Activated T-helper 2 cell treated with anti-CD3 and anti-CD28 coated beads, Interferon-gamma antibody, Interleukin-2, Interleukin-4, amounts not matched to agents 10 μg/mL and 5 μg/mL and 100 μg/mL, durations not matched to agents 14 hours and 24 hours and 36 hours (primary cell): ENCODE measurements around the gene MRFAP1L1. TPM values are rescaled to one million over a fixed set of nuclear protein-coding genes. Genes with fewer than 3 reads are reported as not detected.
A peak's percentile ranks its signal among the peaks of the same experiment; 100 is the strongest.
"Not testable (repeated sequence)": the region's sequence is repeated elsewhere in the genome, so short reads cannot be mapped to it uniquely, and the experiment has no call there.

Source experiments
- DNase-seq: peaks from one replicate; pipeline ENCODE4 v3.0.0; 2021; ENCODE audit warnings: low spot score
- H3K27ac Mint-ChIP-seq: one replicate; pipeline ENCODE4 v1.8.0; 2021; ENCODE audit warnings: mixed read lengths
- H3K27me3 Mint-ChIP-seq: one replicate; pipeline ENCODE4 v1.8.0; 2021; ENCODE audit warnings: low read depth, mixed read lengths
- H3K36me3 Mint-ChIP-seq: one replicate; pipeline ENCODE4 v1.8.0; 2021; ENCODE audit warnings: low read depth, mixed read lengths
- H3K4me1 Mint-ChIP-seq: one replicate; pipeline ENCODE4 v1.8.0; 2021; ENCODE audit warnings: low read depth, mixed read lengths
- H3K4me3 Mint-ChIP-seq: one replicate; pipeline ENCODE4 v1.8.0; 2021; ENCODE audit warnings: low read depth, mild to moderate bottlenecking, moderate library complexity, mixed read lengths
- H3K9me3 Mint-ChIP-seq: one replicate; pipeline ENCODE4 v1.8.0; 2021; ENCODE audit warnings: mixed read lengths
- intact Hi-C: fragments of 100-400 bp; cut with micrococcal nuclease; formaldehyde crosslinking; loops from one replicate; pipeline ENCODE4 v1.15.1; 2023
- total RNA-seq: library from RNA; stranded (reverse); gene quantifications from 2 replicates; pipeline ENCODE4 v1.2.3, GENCODE V29; 2022

Gene MRFAP1L1
- total RNA-seq, 1 donor from 2014 or later = 49.6 TPM

- H3K27me3 Mint-ChIP-seq, DNase-seq, H3K27ac Mint-ChIP-seq, H3K9me3 Mint-ChIP-seq: not testable (repeated sequence)
- peaks cover 35% of the 10 kb centered on the region for H3K4me1 Mint-ChIP-seq
- intact Hi-C loops = loop anchor here (10.0 kb wide), 1 partner anchor 98 kb away; the partner anchor contains the start of gene MAN2B2
- peak overlapping the region; percentile 92 for H3K4me3 Mint-ChIP-seq
- H3K36me3 Mint-ChIP-seq = peaks cover 35% of the 10 kb centered on the region
Measured at GRCh38 chr4:6672541-6673190, 37.0 kb downstream of the MRFAP1L1 start.

- intact Hi-C loops = loop anchor here (10.0 kb wide), 1 partner anchor 97 kb away; the partner anchor contains the start of gene MAN2B2
- peaks cover 30% of the 10 kb centered on the region for H3K4me1 Mint-ChIP-seq
- no peak overlapping the region for H3K27ac Mint-ChIP-seq
- no peaks in the 10 kb centered on the region for H3K9me3 Mint-ChIP-seq
- H3K27me3 Mint-ChIP-seq = no peaks in the 10 kb centered on the region
- peaks cover 29% of the 10 kb centered on the region for H3K36me3 Mint-ChIP-seq
- DNase-seq = no peak
- no peak overlapping the region for H3K4me3 Mint-ChIP-seq
Measured at GRCh38 chr4:6672131-6672530, 37.5 kb downstream of the MRFAP1L1 start.

GRCh38 chr4:6671648-6672047 is 38.0 kb downstream of the MRFAP1L1 start:
- Mint-ChIP-seq H3K27ac (no peak overlapping the region), H3K9me3 (no peaks in the 10 kb centered on the region), H3K4me1 (peaks cover 26% of the 10 kb centered on the region), H3K36me3 (peaks cover 25% of the 10 kb centered on the region), H3K27me3 (no peaks in the 10 kb centered on the region), H3K4me3 (no peak overlapping the region)
- intact Hi-C loops = loop anchor here (10.0 kb wide), 1 partner anchor 97 kb away; the partner anchor contains the start of gene MAN2B2
- DNase-seq = no peak

- intact Hi-C loops = no loop called here
- H3K27ac Mint-ChIP-seq = no peak overlapping the region
- peaks cover 3% of the 10 kb centered on the region for H3K4me1 Mint-ChIP-seq
- H3K27me3 Mint-ChIP-seq = peaks cover 3% of the 10 kb centered on the region
- no peak overlapping the region for H3K4me3 Mint-ChIP-seq
- H3K36me3 Mint-ChIP-seq = no peaks in the 10 kb centered on the region
- no peaks in the 10 kb centered on the region for H3K9me3 Mint-ChIP-seq
- no peak for DNase-seq
Measured at GRCh38 chr4:6668391-6668790, 41.3 kb downstream of the MRFAP1L1 start.

GRCh38 chr4:6665320-6665654 is 44.4 kb downstream of the MRFAP1L1 start:
- intact Hi-C loops = no loop called here
- no peaks in the 10 kb centered on the region for H3K4me1 Mint-ChIP-seq

GRCh38 chr4:6663596-6664393 is 45.9 kb downstream of the MRFAP1L1 start:
- H3K4me3 Mint-ChIP-seq = no peak overlapping the region
- no peaks in the 10 kb centered on the region for H3K36me3 Mint-ChIP-seq
- no peak for DNase-seq
- peaks cover 5% of the 10 kb centered on the region for H3K4me1 Mint-ChIP-seq
- H3K27ac Mint-ChIP-seq = no peak overlapping the region
- H3K9me3 Mint-ChIP-seq = no peaks in the 10 kb centered on the region
- H3K27me3 Mint-ChIP-seq = peaks cover 33% of the 10 kb centered on the region
- intact Hi-C loops = no loop called here

More at GRCh38 chr4:6665320-6665654, 44.4 kb downstream of the MRFAP1L1 start:
- Mint-ChIP-seq H3K27me3 (peaks cover 27% of the 10 kb centered on the region), H3K27ac (no peak overlapping the region), H3K9me3 (no peaks in the 10 kb centered on the region), H3K36me3 (no peaks in the 10 kb centered on the region), H3K4me3 (no peak overlapping the region)
- no peak for DNase-seq

DNA sequence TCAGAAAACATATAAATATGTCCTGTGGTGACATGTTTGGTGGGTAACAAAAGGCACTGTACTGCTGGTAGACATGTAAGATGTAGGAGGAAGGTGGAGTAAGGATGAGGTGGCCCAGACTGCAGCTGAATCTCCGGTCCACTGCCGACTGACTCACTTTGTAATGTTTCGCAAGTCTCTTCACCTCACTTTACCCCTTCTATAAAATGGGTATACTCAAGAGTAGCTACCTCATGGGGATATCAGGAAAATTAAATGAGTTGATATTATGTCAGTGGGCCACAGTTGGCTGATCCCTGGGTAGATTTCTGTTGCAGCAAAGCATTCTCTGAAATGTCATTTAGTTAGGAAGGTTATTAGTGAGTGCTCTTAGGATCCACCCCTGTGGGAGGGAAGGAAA is 47.1 kb downstream of the MRFAP1L1 start:
- no peaks in the 10 kb centered on the region for H3K36me3 Mint-ChIP-seq
- no peak for DNase-seq
- H3K27ac Mint-ChIP-seq = no peak overlapping the region

DNA sequence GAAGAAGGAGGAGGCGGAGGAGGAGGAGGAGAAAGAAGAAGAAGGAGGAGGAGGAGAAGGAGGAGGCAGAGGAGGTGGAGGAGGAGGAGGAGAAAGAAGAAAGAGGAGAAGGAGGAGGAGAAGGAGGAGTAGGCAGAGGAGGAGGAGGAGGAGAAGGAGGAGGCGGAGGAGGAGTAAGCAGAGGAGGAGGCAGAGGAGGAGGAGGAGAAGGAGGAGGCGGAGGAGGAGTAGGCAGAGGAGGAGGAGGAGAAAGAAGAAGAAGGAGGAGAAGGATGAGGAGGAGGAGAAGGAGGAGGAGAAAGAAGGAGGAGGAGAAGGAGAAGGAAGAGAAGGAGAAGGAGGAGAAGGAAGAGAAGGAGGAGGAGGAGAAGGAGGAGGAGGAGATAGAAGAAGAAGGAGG is 49.2 kb downstream of the MRFAP1L1 start:
- intact Hi-C loops = no loop called here

More for the DNA sequence above, 47.1 kb downstream of the MRFAP1L1 start:
- Mint-ChIP-seq H3K27me3 (peaks cover 33% of the 10 kb centered on the region), H3K4me3 (no peak overlapping the region), H3K9me3 (no peaks in the 10 kb centered on the region), H3K4me1 (peaks cover 6% of the 10 kb centered on the region)
- intact Hi-C loops = no loop called here

GRCh38 chr4:6659897-6660296 is 49.8 kb downstream of the MRFAP1L1 start:
- peaks cover 33% of the 10 kb centered on the region for H3K27me3 Mint-ChIP-seq
- peaks cover 6% of the 10 kb centered on the region for H3K4me1 Mint-ChIP-seq
- H3K27ac Mint-ChIP-seq = no peak overlapping the region
- peaks cover 4% of the 10 kb centered on the region for H3K9me3 Mint-ChIP-seq
- no peak for DNase-seq
- H3K36me3 Mint-ChIP-seq = no peaks in the 10 kb centered on the region
- H3K4me3 Mint-ChIP-seq = no peak overlapping the region
- intact Hi-C loops = loop anchor here (5.0 kb wide), 1 partner anchor 1542 kb away; no protein-coding TSS in a partner anchor

More for the DNA sequence above, 49.2 kb downstream of the MRFAP1L1 start:
- Mint-ChIP-seq H3K9me3 (peaks cover 4% of the 10 kb centered on the region), H3K4me3 (no peak overlapping the region), H3K27me3 (peaks cover 33% of the 10 kb centered on the region), H3K4me1 (peaks cover 6% of the 10 kb centered on the region), H3K36me3 (no peaks in the 10 kb centered on the region), H3K27ac (no peak overlapping the region)
- DNase-seq = no peak

GRCh38 chr4:6658597-6659075 is 51.0 kb downstream of the MRFAP1L1 start:
- H3K27ac Mint-ChIP-seq = no peak overlapping the region
- H3K4me3 Mint-ChIP-seq = peak overlapping the region; percentile 21
- H3K4me1 Mint-ChIP-seq = peaks cover 6% of the 10 kb centered on the region
- no peaks in the 10 kb centered on the region for H3K36me3 Mint-ChIP-seq
- intact Hi-C loops = loop anchor here (5.0 kb wide), 1 partner anchor 1544 kb away; no protein-coding TSS in a partner anchor
- peaks cover 4% of the 10 kb centered on the region for H3K9me3 Mint-ChIP-seq
- DNase-seq = no peak
- H3K27me3 Mint-ChIP-seq = peaks cover 32% of the 10 kb centered on the region

- DNase-seq = no peak
- H3K9me3 Mint-ChIP-seq = peaks cover 4% of the 10 kb centered on the region
- no peak overlapping the region for H3K4me3 Mint-ChIP-seq
- no peaks in the 10 kb centered on the region for H3K36me3 Mint-ChIP-seq
- peaks cover 27% of the 10 kb centered on the region for H3K27me3 Mint-ChIP-seq
- H3K4me1 Mint-ChIP-seq = peaks cover 6% of the 10 kb centered on the region
- intact Hi-C loops = loop anchor here (5.0 kb wide), 1 partner anchor 1544 kb away; no protein-coding TSS in a partner anchor
- no peak overlapping the region for H3K27ac Mint-ChIP-seq
Measured at GRCh38 chr4:6658209-6658595, 51.5 kb downstream of the MRFAP1L1 start.
